Uterus (tissue), 2 donors: Measurements from ENCODE around the gene TBC1D16.

ENCODE experiments used
- CTCF ChIP-seq, 4 experiments: fragments of 200-600 bp in 2 of 4; fragments of 450-650 bp in 2 of 4; sonication (generic) in 2 of 4; IDR thresholded peaks; one replicate each; pipeline ENCODE4 v1.5.1; 2016 to 2019; ENCODE audit warnings: antibody characterized with exemption in 4 of 4, mild to moderate bottlenecking in 2 of 4, moderate library complexity in 1 of 4
- POLR2A ChIP-seq, 2 donors: fragments of 450-650 bp; IDR thresholded peaks; one replicate each; pipeline ENCODE4 v1.6.1; 2016; ENCODE audit warnings: antibody characterized with exemption in 2 of 2, mild to moderate bottlenecking in 1 of 2, moderate library complexity in 1 of 2

- no peak for TF ChIP-seq CTCF (IDR thresholded peaks at IDR 0.05)
- no peak for TF ChIP-seq POLR2A (IDR thresholded peaks at IDR 0.05)
Measured at GRCh38 chr17:79949656-79950209, 85.9 kb downstream of the TBC1D16 start.
